NCI-H1092 (cell line): Measurements from ENCODE around the gene DNAJB13.
A peak's percentile ranks its signal among the peaks of the same experiment; 100 is the strongest.
"Not testable (repeated sequence)": the region's sequence is repeated elsewhere in the genome, so short reads cannot be mapped to it uniquely, and the experiment has no call there.

Source experiments
- DNase-seq: peaks from one replicate; lab custom pipeline; 2025; lab: John Stamatoyannopoulos, UW

Gene DNAJB13

GRCh38 chr11:73977856-73978519 lies 27.2 kb downstream of the DNAJB13 start:
- DNase-seq, result no peak

GRCh38 chr11:73978576-73979086 lies 27.8 kb downstream of the DNAJB13 start:
- DNase-seq, result no peak

- DNase-seq, result peak; percentile 18
These were observed 29.5 kb downstream of the DNAJB13 start for GRCh38 chr11:73980001-73980961.

DNA sequence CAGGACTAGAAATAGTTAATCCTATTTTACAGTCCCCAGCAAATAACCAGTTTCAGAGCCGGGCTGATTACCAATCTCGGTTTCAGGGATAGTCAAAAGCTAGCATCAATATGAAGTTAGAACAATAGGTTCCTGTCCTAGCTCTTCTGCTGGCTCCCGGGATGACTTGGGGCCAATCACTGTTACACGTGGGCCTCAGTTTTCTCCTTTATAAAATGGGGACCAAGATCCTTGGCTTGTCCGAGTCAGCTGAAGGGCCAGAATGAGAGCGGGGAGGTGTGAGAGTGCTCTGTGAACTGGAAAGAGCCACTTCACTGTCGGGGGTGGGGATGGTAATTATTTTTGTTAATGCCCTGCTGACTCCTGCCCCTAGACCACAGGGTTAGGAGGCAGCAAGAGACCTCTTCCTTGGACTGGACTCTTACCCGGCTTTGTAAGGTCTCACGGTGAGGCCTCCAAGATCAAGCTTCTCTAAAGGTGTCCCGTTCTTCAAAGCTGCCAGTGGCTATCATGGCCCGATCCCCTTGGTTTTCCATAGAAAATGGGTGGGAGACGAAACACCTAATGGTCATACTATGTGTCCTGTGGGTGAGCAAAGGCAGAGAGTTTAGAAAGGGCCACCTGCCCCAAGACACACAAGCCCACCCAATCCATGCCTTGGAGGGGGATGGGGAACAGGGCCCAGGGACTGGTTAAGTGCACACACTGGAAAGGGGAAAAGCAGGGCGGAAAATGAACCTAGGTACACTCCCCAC lies 30.4 kb downstream of the DNAJB13 start:
- no peak for DNase-seq

- DNase-seq, result peak; percentile 90
These were observed 31.8 kb downstream of the DNAJB13 start, which contains the start of gene UCP2 for GRCh38 chr11:73982595-73982989. TSS of gene UCP2 (minus strand) at chr11:73982843. CDS start at chr11:73978378, 4,465 bp downstream.

GRCh38 chr11:73982990-73983740 lies 32.3 kb downstream of the DNAJB13 start:
- DNase-seq, result peak; percentile 97

- DNase-seq, result no peak
These were observed 33.1 kb downstream of the DNAJB13 start for GRCh38 chr11:73983741-73984538.

DNA sequence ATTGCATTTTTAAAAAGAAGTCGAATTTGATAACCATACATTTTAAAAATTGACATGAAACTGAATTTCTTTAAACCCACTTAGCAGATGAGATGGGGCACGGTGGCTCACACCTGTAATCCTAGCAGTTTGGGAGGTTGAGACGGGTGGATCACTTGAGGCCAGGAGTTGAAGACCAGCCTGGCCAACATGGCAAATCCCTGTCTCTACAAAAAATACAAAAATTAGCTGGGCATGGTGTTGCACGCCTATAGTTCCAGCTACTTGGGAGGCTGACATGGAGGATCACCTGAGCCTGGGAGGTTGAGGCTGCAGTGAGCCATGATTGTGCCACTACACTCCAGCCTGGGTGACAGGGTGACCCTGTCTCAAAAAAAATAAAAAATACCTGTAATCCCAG lies 34.8 kb downstream of the DNAJB13 start:
- DNase-seq, result not testable (repeated sequence)

GRCh38 chr11:73988227-73988626 lies 37.4 kb downstream of the DNAJB13 start:
- no peak for DNase-seq

- DNase-seq, result no peak
These were observed 38.3 kb downstream of the DNAJB13 start for GRCh38 chr11:73989156-73989555.

GRCh38 chr11:73990730-73991129 lies 39.9 kb downstream of the DNAJB13 start:
- no peak for DNase-seq

GRCh38 chr11:73991471-73992006 lies 40.7 kb downstream of the DNAJB13 start:
- no peak for DNase-seq

DNA sequence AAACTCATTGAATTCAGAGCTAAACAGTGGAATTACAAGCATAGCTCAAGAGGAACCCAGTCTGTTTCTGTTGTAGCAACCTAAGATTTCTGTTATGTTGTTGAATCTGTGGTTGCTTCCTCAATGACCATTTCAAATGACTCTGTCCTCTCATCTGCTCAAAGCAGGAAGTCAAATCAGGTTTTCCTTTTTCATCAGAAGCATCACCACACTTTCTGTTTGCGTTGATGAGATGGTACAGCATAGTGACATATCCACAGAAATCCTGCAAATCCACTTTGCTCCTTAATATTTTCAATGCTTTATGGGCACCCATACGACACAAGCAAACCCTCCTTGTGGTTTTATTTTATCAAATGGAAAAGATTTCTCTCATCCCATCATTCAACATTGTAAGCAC lies 44.4 kb downstream of the DNAJB13 start:
- DNase-seq, result no peak

- DNase-seq, result no peak
These were observed 44.9 kb downstream of the DNAJB13 start for GRCh38 chr11:73995731-73996130.

DNA sequence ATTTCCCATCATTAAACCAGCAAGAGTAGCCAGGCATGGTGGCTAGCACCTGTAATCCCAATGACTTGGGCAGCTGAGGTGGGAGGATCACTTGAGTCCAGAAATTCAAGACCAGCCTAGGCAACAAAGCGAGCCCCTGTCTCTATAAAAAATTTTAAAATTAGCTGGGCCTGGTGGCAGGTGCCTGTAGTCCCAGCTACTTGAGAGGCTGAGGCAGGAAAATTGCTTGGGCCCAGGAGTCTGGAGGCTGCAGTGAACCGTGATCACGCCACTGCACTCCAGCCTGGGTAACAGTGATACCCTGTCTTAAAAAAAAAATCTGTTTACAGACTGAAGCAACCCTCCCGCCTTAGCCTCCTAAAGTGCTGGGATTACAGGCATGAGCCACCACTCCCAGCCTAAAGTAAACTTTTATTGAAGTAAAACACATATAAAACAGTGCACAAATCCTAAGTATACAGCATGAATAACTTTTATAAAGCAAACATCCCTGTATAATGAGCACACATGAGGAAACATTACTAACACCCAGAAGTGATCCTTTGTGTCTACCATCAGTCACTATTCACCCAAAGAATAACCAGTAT lies 45.4 kb downstream of the DNAJB13 start:
- DNase-seq, result no peak

- no peak for DNase-seq
These were observed 46.4 kb downstream of the DNAJB13 start for GRCh38 chr11:73997120-73997770.

DNA sequence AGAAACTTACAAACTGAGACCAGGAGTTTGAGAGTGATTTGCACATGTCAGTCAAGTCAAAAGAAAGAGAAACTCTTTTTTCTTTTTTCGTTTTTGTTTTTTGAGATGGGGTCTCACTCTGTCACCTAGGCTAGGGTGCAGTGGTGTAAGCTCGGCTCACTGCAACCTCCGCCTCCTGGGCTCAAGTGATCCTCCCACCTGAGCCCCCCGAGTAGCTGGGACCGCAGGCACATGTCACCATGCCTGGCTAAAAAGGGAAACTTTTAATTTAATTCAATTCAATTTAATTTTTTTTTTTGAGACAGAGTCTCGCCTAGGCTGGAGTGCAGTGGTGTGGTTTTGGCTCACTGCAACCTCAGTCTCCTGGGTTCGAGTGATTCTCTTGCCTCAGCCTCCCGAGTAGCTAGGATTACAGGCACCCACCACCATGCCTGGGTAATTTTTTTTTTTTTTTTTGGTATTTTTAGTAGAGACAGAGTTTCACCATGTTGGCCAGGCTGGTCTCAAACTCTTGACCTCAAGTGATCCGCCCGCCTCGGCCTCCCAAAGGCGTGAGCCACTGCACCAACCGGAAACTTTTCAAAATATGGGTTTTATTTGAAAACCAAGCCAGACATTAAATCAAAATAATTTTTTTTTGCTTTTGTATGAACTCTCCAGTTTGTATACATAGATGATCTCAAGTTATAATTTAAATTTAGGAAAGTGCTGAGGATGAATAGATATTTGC lies 48.2 kb downstream of the DNAJB13 start:
- DNase-seq, result no peak

DNA sequence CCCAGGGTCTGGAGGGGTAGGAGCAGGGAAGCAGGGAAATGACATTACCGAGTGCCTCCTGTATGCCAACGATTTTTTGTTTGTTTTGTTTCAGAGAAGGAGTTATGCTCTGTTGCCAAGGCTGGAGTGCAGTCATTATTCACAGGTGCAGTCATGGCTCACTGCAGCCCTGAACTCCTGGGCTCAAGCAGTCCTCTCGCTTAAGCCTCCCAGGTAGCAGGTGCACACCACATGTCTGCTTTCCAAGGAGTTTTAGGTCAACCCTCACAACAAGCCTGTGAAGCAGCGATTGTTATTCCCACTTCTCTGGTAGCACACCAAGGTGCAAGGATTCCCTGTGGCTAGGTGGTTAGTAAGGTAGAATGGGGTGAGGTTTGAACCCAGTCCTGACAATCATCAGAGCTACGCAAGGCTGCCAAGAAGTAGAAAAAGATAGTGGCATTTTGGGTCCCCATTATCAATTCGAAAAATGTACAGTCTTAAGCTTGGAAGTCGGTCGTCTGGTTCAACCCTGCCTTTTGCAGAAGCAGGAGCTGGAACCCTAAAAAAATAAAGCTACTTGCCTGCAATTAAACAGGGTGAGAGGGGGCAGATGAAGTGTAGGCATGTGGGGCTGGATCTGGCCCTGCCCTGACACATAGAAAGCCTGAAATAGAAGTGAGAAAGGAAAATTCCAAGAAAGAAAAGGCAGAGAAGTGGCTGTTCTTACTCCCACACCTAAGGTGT lies 48.9 kb downstream of the DNAJB13 start:
- peak; percentile 42 for DNase-seq
